CD4-positive, alpha-beta T cell (primary cell): ENCODE results near the gene KLHL20. TPM values are rescaled to one million over a fixed set of nuclear protein-coding genes. Genes with fewer than 3 reads are reported as not detected.
"Not testable (repeated sequence)": the region's sequence is repeated elsewhere in the genome, so short reads cannot be mapped to it uniquely, and the experiment has no call there.

Experiments
- ATAC-seq: fragments of 200-7000 bp; cut with Tn5 transposase; one replicate; pipeline ENCODE4 v1.10.0; 2022; ENCODE audit warnings: mild to moderate bottlenecking; ENCODE audit not compliant: poor library complexity
- CTCF ChIA-PET: fragments of 350-600 bp; sonication (Branson Sonifier 250); formaldehyde crosslinking; loops from one replicate; lab custom pipeline; 2021; ENCODE audit warnings: antibody characterized with exemption, inconsistent platforms; lab: Charles Lee
- POLR2A ChIA-PET: fragments of 350-600 bp; sonication (Branson Sonifier 250); formaldehyde crosslinking; loops from one replicate; lab custom pipeline; 2021; ENCODE audit warnings: antibody characterized with exemption, inconsistent platforms; lab: Charles Lee
- DNase-seq, 14 experiments: peaks; one replicate each; pipeline ENCODE4 v3.0.0-alpha.2; 2013 to 2020; ENCODE audit warnings: mixed read lengths in 2 of 14
- H3K27ac ChIP-seq, 2 donors: one replicate each; pipeline versions ENCODE4 v1.5.1 to v1.7.0; 2013; ENCODE audit warnings: low read length in 2 of 2, low read depth in 1 of 2, mild to moderate bottlenecking in 1 of 2
- H3K27me3 ChIP-seq, 2 experiments: 1 replicate in 1 of 2; 2 replicates in 1 of 2; pipeline versions ENCODE4 v1.6.1 to v1.7.0; 2013; ENCODE audit warnings: low read length in 2 of 2, control low read depth in 1 of 2, mild to moderate bottlenecking in 1 of 2, moderate library complexity in 1 of 2; ENCODE audit not compliant: insufficient read depth in 2 of 2, control insufficient read depth in 1 of 2
- H3K36me3 ChIP-seq: one replicate; pipeline ENCODE4 v1.6.1; 2013; ENCODE audit warnings: low read length, control low read depth; ENCODE audit not compliant: insufficient read depth
- H3K4me1 ChIP-seq: one replicate; pipeline ENCODE4 v1.6.1; 2013; ENCODE audit warnings: low read length, control low read depth; ENCODE audit not compliant: insufficient read depth
- H3K4me3 ChIP-seq: one replicate; pipeline ENCODE4 v1.5.1; 2013; ENCODE audit warnings: mild to moderate bottlenecking, low read length, moderate library complexity
- H3K9me3 ChIP-seq, 2 experiments: 1 replicate in 1 of 2; 2 replicates in 1 of 2; pipeline versions ENCODE4 v1.6.1 to v1.7.0; 2013; ENCODE audit warnings: low read length in 2 of 2, mild to moderate bottlenecking in 2 of 2, control low read depth in 1 of 2, moderate library complexity in 1 of 2; ENCODE audit not compliant: control insufficient read depth in 1 of 2, insufficient read depth in 1 of 2
- H3K27ac Mint-ChIP-seq: one replicate; pipeline ENCODE4 v1.8.0; 2020; ENCODE audit warnings: mixed read lengths
- H3K27me3 Mint-ChIP-seq: one replicate; pipeline ENCODE4 v1.8.0; 2021; ENCODE audit warnings: mixed read lengths
- H3K36me3 Mint-ChIP-seq: one replicate; pipeline ENCODE4 v1.8.0; 2021; ENCODE audit warnings: low read depth, mixed read lengths
- H3K4me1 Mint-ChIP-seq: one replicate; pipeline ENCODE4 v1.8.0; 2021; ENCODE audit warnings: low read depth, mixed read lengths
- H3K4me3 Mint-ChIP-seq: one replicate; pipeline ENCODE4 v1.8.0; 2020; ENCODE audit warnings: mild to moderate bottlenecking, mixed read lengths
- H3K9me3 Mint-ChIP-seq: one replicate; pipeline ENCODE4 v1.8.0; 2020; ENCODE audit warnings: mixed read lengths
- intact Hi-C, 2 experiments: fragments of 100-400 bp; cut with DNase I in 1 of 2; cut with micrococcal nuclease in 1 of 2; formaldehyde crosslinking; loops; one replicate each; pipeline versions ENCODE4 v1.15.1 to v1.9.0; 2023 to 2025; cut with DNase I, micrococcal nuclease
- total RNA-seq, 174 experiments: library from RNA in 2 of 174; stranded (reverse) in 2 of 174; gene quantifications; one replicate each; pipeline ENCODE4 v1.2.3 and lab custom pipeline; 2021 to 2026
- TF ChIP-seq, protein P1 (sequence below): fragments of 200-600 bp; IDR thresholded peaks from one replicate; pipeline ENCODE4 v1.8.0; 2022; ENCODE audit warnings: antibody characterized with exemption, mild to moderate bottlenecking

Gene KLHL20
- total RNA-seq, 2 experiments from 2014 or later, result 29.4 to 30.4 TPM

DNA sequence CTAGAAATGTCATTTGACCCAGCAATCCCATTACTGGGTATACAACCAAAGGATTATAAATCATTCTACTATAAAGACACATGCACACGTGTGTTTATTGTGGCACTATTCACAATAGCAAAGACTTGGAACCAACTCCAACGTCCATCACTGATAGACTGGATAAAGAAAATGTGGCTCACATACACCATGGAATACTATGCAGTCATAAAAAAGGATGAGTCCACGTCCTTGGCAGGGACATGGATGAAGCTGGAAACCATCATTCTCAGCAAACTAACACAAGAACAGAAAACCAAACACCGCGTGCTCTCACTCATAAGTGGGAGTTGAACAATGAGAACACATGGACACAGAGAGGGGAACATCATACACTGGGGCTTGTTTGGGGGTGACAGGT is 34.6 kb upstream of the KLHL20 start:
- H3K4me3 Mint-ChIP-seq, POLR2A ChIA-PET, H3K4me1 Mint-ChIP-seq, CTCF ChIA-PET, H3K27ac Mint-ChIP-seq, H3K27me3 ChIP-seq, H3K9me3 ChIP-seq, H3K36me3 ChIP-seq, DNase-seq, ATAC-seq, intact Hi-C loops, H3K27me3 Mint-ChIP-seq, H3K4me3 ChIP-seq, H3K4me1 ChIP-seq, H3K27ac ChIP-seq, H3K9me3 Mint-ChIP-seq, H3K36me3 Mint-ChIP-seq: not testable (repeated sequence)

DNA sequence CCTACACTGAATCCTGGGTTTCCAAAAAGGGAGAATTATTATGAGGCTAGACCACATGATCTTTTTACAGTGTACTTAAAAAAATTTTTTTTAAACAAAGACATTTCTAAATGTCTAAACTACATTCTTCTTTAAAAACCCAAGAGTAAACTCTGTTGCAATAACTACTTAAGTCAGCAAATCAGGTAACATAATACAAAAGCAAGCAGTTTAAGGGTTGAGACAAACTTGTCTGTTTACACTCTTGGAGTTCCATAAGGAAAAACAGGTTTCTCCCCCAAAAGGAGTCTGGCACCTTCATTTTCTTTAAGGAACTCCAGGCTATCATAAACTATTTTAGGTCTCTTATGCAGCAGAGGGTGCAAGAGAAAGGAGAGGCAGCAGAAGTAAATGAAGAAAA is 32.6 kb upstream of the KLHL20 start:
- Histone ChIP-seq H3K9me3 (no peaks in the 10 kb centered on the region), H3K36me3 (no peaks in the 10 kb centered on the region), H3K4me1 (no peaks in the 10 kb centered on the region), H3K4me3 (no peak overlapping the region), H3K27ac (no peak overlapping the region), H3K27me3 (no peaks in the 10 kb centered on the region)
- H3K27me3 Mint-ChIP-seq, result no peaks in the 10 kb centered on the region
- TF ChIP-seq, protein P1, sequence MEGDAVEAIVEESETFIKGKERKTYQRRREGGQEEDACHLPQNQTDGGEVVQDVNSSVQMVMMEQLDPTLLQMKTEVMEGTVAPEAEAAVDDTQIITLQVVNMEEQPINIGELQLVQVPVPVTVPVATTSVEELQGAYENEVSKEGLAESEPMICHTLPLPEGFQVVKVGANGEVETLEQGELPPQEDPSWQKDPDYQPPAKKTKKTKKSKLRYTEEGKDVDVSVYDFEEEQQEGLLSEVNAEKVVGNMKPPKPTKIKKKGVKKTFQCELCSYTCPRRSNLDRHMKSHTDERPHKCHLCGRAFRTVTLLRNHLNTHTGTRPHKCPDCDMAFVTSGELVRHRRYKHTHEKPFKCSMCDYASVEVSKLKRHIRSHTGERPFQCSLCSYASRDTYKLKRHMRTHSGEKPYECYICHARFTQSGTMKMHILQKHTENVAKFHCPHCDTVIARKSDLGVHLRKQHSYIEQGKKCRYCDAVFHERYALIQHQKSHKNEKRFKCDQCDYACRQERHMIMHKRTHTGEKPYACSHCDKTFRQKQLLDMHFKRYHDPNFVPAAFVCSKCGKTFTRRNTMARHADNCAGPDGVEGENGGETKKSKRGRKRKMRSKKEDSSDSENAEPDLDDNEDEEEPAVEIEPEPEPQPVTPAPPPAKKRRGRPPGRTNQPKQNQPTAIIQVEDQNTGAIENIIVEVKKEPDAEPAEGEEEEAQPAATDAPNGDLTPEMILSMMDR, result no peak
- ATAC-seq, result no peak
- no peaks in the 10 kb centered on the region for H3K4me1 Mint-ChIP-seq
- intact Hi-C loops, result no loop called here
- H3K9me3 Mint-ChIP-seq, result no peaks in the 10 kb centered on the region
- no peak overlapping the region for H3K4me3 Mint-ChIP-seq
- DNase-seq, result no peak
- H3K36me3 Mint-ChIP-seq, result no peaks in the 10 kb centered on the region
- H3K27ac Mint-ChIP-seq, result no peak overlapping the region
- ChIA-PET CTCF (no interaction called here), POLR2A (interaction anchor here (0.8 kb wide), 1 partner anchor 16 kb away, joined by 4 read pairs; no protein-coding TSS in a partner anchor)

DNA sequence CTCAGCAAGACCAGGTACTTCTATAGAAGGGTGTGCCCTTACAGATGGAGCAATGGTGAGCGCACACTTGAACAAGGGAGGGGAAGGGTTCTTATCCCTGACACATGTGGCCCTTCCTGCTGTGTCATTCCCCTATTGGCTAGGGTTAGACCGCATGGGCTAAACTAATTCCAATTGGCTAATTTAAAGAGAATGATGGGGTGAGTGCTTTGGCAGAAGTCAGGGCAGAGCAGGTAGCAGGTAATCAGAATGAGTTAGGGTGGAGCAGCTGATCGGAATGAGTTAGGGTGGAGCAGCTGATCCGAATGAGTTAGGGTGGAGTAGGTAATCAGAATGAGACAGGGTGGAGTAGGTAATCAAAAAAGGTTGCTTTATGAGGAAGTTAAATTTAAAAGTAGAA is 30.9 kb upstream of the KLHL20 start:
- H3K9me3 Mint-ChIP-seq, CTCF ChIA-PET, H3K36me3 Mint-ChIP-seq, H3K4me1 Mint-ChIP-seq, H3K27ac Mint-ChIP-seq, H3K4me3 ChIP-seq, DNase-seq, POLR2A ChIA-PET, H3K36me3 ChIP-seq, H3K4me1 ChIP-seq, H3K27me3 ChIP-seq, H3K27ac ChIP-seq, H3K4me3 Mint-ChIP-seq, H3K27me3 Mint-ChIP-seq, H3K9me3 ChIP-seq, ATAC-seq, intact Hi-C loops: not testable (repeated sequence)

DNA sequence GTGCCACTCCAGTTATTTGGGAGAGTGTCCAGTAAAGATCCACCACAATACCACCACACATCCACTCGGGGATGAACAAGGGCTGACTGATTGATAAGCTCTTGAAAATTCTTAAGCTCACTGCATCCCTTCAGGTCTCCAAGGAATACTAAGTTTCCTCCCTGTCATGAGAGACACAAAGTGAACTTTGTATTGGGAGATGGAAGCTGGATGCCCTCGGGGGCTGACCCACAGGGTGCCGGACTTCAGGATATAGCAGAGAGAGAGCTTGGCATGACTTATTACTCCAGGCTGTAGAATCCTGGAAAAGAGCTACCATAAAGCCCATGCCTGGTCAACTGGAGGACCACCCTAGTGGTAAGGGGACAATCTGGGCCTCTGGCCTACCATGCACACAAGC is 29.7 kb upstream of the KLHL20 start:
- H3K9me3 ChIP-seq, H3K4me1 ChIP-seq, DNase-seq, H3K9me3 Mint-ChIP-seq, H3K27ac ChIP-seq, POLR2A ChIA-PET, H3K4me3 Mint-ChIP-seq, H3K36me3 ChIP-seq, CTCF ChIA-PET, H3K27ac Mint-ChIP-seq, ATAC-seq, H3K4me3 ChIP-seq, H3K27me3 Mint-ChIP-seq, H3K27me3 ChIP-seq, intact Hi-C loops, H3K36me3 Mint-ChIP-seq: not testable (repeated sequence)
- H3K4me1 Mint-ChIP-seq, result peaks cover 10% of the 10 kb centered on the region
